Mammary epithelial cell (primary cell): ENCODE data around the gene NDUFS6.

Experiments used
- CTCF ChIP-seq, 2 donors: IDR thresholded peaks in 1 of 2; conservative IDR thresholded peaks in 1 of 2; 2 replicates each; pipeline ENCODE4 v1.5.1; 2011 to 2012; ENCODE audit warnings: inconsistent platforms in 2 of 2, low read length in 2 of 2, mild to moderate bottlenecking in 2 of 2, control low read depth in 1 of 2, low read depth in 1 of 2; ENCODE audit not compliant: insufficient read depth in 1 of 2; ENCODE audit errors: extremely low read depth in 1 of 2
- EZH2 ChIP-seq: IDR thresholded peaks from 2 replicates; pipeline ENCODE4 v1.6.1; 2012; ENCODE audit warnings: low read length, inconsistent platforms, borderline replicate concordance

DNA sequence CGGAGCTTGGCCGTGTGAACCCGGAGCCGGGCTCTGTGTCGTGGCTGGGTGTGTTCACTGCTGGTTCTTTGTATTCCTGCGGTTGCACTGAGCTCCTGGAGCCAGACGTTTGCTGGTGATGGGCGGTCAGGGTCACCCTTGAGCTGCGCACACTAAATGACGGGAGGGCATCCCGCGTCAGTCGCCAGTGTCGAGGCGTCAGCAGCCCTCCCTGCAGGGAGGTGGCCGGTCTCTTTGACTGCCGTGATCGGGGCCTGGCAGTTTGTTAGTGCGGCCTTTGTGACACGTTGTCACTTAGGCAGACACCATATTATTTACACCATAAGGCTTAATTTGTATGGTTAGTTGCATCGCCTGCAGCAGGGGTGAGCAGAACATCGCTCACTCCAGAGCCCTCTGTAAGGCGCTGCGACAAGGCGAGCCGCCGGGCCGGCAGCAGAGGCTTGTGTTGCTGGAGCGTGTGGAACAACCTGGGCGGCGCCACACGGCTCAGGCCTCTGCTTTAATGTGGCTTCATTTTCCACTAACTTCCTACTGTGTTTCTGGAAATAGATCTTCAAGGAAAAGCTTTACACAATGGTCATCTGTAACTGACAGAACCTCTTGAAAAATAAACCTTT is 8.3 kb downstream of the NDUFS6 start:
- no peak for TF ChIP-seq CTCF (conservative IDR thresholded peaks at IDR 0.05 in 1 of 2, IDR thresholded peaks at IDR 0.05 in 1 of 2; ENCODE audit: extremely low read depth in 1 of 2, insufficient read depth in 1 of 2, low read depth in 1 of 2, low read length in 2 of 2)
- no peak for TF ChIP-seq EZH2
